ENCODE data around the gene INO80B.
"Not testable (repeated sequence)": the region's sequence is repeated elsewhere in the genome, so short reads cannot be mapped to it uniquely, and the experiment has no call there.

The INO80B gene

GRCh38 chr2:74471332-74472065, 16.6 kb downstream of the INO80B start:
- Mint-ChIP-seq H3K4me1 (peaks cover 13% of the 10 kb centered on the region), H3K27me3 (no peaks in the 10 kb centered on the region), H3K9me3 (no peaks in the 10 kb centered on the region), H3K4me3 (peak overlapping the region; percentile 96), H3K27ac (peak overlapping the region; percentile 97), H3K36me3 (peaks cover 6% of the 10 kb centered on the region)
- DNase-seq (ENCODE audit: low spot score in 2 of 2), result no peak
- ATAC-seq (ENCODE audit: low read depth), result no peak

- Mint-ChIP-seq H3K36me3 (peaks cover 7% of the 10 kb centered on the region), H3K9me3 (no peaks in the 10 kb centered on the region), H3K4me1 (peaks cover 13% of the 10 kb centered on the region), H3K27ac (peak within 1 kb of the TSS; percentile 97), H3K4me3 (peak within 1 kb of the TSS; percentile 96), H3K27me3 (no peaks in the 10 kb centered on the region)
- ATAC-seq (ENCODE audit: low read depth), result peak; percentile 96
- peak; percentile 95 to 98 for DNase-seq (ENCODE audit: low spot score in 2 of 2)
Measured at GRCh38 chr2:74472086-74472944, 17.4 kb downstream of the INO80B start, which contains the start of gene MRPL53. Gene MRPL53, minus strand, starts transcription at chr2:74472680. Its CDS starts 20 bp downstream, at chr2:74472660.

- DNase-seq (ENCODE audit: low spot score in 2 of 2) (no peak), ATAC-seq (ENCODE audit: low read depth) (no peak)
- Mint-ChIP-seq H3K9me3 (no peaks in the 10 kb centered on the region), H3K36me3 (peaks cover 10% of the 10 kb centered on the region), H3K27me3 (no peaks in the 10 kb centered on the region), H3K4me1 (peaks cover 15% of the 10 kb centered on the region), H3K27ac (peak overlapping the region; percentile 97), H3K4me3 (peak overlapping the region; percentile 96)
Measured at GRCh38 chr2:74472945-74473258, 18.0 kb downstream of the INO80B start.

DNA sequence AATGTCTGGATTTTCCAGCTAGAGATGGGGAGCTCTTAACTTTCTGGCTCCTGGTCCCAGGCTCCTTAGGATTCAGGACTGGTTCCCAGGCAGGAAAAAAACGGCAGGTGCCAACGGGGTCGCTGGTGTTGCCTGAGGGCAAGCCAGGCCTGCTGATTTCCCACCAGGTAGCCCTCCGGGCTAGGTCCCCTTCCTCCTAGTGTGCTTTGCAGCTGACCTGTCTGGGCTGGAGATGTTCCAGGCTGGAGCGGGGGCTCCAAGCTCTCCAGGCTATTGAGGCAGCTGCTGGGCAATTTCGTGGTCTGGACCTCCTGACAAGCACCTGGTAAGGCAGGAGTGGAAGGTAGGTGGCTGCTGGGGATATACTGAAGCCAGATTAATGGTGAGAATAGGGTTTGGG, 19.6 kb downstream of the INO80B start:
- ATAC-seq (ENCODE audit: low read depth) (no peak), DNase-seq (ENCODE audit: low spot score in 2 of 2) (no peak)
- Mint-ChIP-seq H3K4me1 (peaks cover 18% of the 10 kb centered on the region), H3K9me3 (no peaks in the 10 kb centered on the region), H3K27me3 (no peaks in the 10 kb centered on the region), H3K27ac (no peak overlapping the region), H3K36me3 (peaks cover 10% of the 10 kb centered on the region), H3K4me3 (no peak overlapping the region)

DNA sequence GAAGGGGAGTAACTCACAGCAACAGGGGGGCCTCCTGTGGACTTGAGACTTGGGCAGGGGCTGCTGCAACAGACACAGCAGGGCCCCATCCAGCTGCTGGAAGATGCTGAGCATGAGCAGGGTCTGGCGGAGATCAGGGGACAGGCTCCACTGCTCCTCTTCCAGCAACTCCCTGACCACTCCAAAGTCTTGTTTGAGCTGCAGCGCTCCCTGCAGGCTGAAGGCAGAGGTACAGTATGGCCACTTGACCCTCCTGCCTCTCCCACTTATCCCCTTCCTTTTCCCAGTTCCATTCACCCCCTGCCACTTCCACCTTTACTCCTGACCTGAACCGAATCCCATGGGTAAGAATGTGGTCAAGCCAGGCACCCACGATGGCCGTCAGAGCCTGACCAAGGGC, 20.0 kb downstream of the INO80B start:
- Mint-ChIP-seq H3K27me3 (no peaks in the 10 kb centered on the region), H3K4me3 (no peak overlapping the region), H3K9me3 (no peaks in the 10 kb centered on the region), H3K36me3 (peaks cover 10% of the 10 kb centered on the region), H3K4me1 (peaks cover 18% of the 10 kb centered on the region), H3K27ac (no peak overlapping the region)
- no peak for ATAC-seq (ENCODE audit: low read depth)
- DNase-seq (ENCODE audit: low spot score in 2 of 2), result no peak

DNA sequence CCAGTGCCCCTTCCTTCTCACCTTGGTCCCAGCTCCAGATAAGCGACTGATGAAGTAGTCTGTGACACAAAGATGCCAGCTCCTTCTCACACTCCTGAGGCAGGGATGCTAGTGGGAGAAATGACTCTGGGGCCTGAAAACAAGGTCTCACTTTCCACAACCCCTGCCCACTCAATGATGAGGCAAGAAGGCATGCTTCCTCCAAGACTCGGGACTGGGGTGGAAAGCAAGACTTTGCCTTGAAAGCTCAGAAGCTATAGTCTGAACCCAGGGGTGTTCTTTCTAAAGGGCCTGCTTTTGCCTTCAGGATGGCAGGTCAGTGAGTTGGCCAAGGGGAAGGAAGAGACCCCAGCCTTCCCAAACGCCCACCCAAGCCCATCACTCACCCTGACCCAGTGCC, 26.5 kb downstream of the INO80B start:
- ATAC-seq (ENCODE audit: low read depth), result no peak
- Mint-ChIP-seq H3K27ac (no peak overlapping the region), H3K27me3 (no peaks in the 10 kb centered on the region)

GRCh38 chr2:74481961-74482800, 27.3 kb downstream of the INO80B start:
- Mint-ChIP-seq H3K4me3 (peak overlapping the region; percentile 99), H3K27me3 (no peaks in the 10 kb centered on the region), H3K4me1 (peaks cover 21% of the 10 kb centered on the region), H3K36me3 (peaks cover 15% of the 10 kb centered on the region), H3K27ac (peak overlapping the region; percentile 92), H3K9me3 (no peaks in the 10 kb centered on the region)
- peak; percentile 43 for ATAC-seq (ENCODE audit: low read depth)
- DNase-seq (ENCODE audit: low spot score in 2 of 2), result peak in 1 of 2 donors; percentile 13

More for the DNA sequence above, 26.5 kb downstream of the INO80B start:
- peaks cover 18% of the 10 kb centered on the region for H3K4me1 Mint-ChIP-seq
- H3K36me3 Mint-ChIP-seq, result peaks cover 12% of the 10 kb centered on the region
- DNase-seq (ENCODE audit: low spot score in 2 of 2), result no peak
- H3K9me3 Mint-ChIP-seq, result no peaks in the 10 kb centered on the region
- peak overlapping the region; percentile 99 for H3K4me3 Mint-ChIP-seq

GRCh38 chr2:74482801-74483674, 28.2 kb downstream of the INO80B start, which contains the start of the genes CCDC142 and TTC31:
Gene CCDC142, minus strand, starts transcription at chr2:74482998. Its CDS starts 161 bp downstream, at chr2:74482837.
Gene TTC31, plus strand, starts transcription at chr2:74483081. Its CDS starts 15 bp downstream, at chr2:74483096.
- DNase-seq (ENCODE audit: low spot score in 2 of 2), result peak; percentile 90 to 91
- H3K36me3 Mint-ChIP-seq, result peaks cover 11% of the 10 kb centered on the region
- H3K27ac Mint-ChIP-seq, result peak within 1 kb of the TSS; percentile 92
- H3K4me3 Mint-ChIP-seq, result peak within 1 kb of the TSS; percentile 99
- peaks cover 18% of the 10 kb centered on the region for H3K4me1 Mint-ChIP-seq
- ATAC-seq (ENCODE audit: low read depth), result peak; percentile 93
- H3K27me3 Mint-ChIP-seq, result no peaks in the 10 kb centered on the region
- H3K9me3 Mint-ChIP-seq, result no peaks in the 10 kb centered on the region

DNA sequence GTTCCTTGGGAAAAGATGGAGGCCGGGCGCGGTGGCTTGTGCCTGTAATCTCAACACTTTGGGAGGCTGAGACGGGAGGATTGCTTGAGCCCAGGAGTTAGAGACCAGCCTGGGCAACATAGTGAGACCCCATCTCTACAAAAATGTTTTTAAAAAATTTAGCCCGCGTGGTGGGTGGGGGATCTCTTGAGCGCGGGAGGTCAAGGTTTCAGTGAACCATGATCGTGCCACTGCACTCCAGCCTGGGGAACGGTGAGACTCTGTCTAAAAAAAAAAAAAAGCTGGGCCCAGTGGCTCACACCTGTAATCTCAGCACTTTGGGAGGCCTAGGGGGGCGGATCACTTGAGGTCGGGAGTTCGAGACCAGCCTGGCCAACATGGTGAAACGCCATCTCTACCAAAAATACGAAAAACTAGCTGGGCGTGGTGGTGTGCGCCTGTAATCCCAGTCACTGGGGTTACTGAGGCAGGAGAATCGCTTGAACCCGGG, 28.8 kb downstream of the INO80B start:
- Mint-ChIP-seq H3K27ac (peak overlapping the region; percentile 92), H3K36me3 (peaks cover 11% of the 10 kb centered on the region), H3K4me1 (peaks cover 18% of the 10 kb centered on the region), H3K4me3 (peak overlapping the region; percentile 99)
- DNase-seq (ENCODE audit: low spot score in 2 of 2); ATAC-seq (ENCODE audit: low read depth); H3K9me3 Mint-ChIP-seq; H3K27me3 Mint-ChIP-seq: not testable (repeated sequence)

DNA sequence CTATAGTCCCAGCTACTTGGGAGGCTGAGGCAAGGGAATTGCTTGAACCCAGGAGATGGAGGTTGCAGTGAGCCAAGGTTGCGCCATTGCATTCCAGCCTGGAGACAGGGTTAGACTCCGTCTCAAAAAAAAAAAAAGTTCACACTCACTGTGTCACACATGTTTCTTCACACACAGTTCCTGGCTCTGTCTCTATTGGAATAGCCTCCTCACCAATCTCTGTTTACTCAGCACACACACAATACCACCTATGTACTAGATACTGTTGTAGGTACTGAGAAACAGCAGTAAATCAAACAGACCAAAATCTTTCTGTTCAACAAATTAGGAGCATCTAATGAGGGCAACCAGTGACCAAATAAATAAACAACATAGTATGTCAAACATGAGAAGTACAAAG, 31.3 kb downstream of the INO80B start:
- H3K9me3 Mint-ChIP-seq, result no peaks in the 10 kb centered on the region
- no peak overlapping the region for H3K27ac Mint-ChIP-seq
- no peak for ATAC-seq (ENCODE audit: low read depth)
- H3K27me3 Mint-ChIP-seq, result no peaks in the 10 kb centered on the region
- H3K4me1 Mint-ChIP-seq, result peaks cover 14% of the 10 kb centered on the region
- H3K36me3 Mint-ChIP-seq, result peaks cover 22% of the 10 kb centered on the region
- DNase-seq (ENCODE audit: low spot score in 2 of 2), result no peak
- no peak overlapping the region for H3K4me3 Mint-ChIP-seq

DNA sequence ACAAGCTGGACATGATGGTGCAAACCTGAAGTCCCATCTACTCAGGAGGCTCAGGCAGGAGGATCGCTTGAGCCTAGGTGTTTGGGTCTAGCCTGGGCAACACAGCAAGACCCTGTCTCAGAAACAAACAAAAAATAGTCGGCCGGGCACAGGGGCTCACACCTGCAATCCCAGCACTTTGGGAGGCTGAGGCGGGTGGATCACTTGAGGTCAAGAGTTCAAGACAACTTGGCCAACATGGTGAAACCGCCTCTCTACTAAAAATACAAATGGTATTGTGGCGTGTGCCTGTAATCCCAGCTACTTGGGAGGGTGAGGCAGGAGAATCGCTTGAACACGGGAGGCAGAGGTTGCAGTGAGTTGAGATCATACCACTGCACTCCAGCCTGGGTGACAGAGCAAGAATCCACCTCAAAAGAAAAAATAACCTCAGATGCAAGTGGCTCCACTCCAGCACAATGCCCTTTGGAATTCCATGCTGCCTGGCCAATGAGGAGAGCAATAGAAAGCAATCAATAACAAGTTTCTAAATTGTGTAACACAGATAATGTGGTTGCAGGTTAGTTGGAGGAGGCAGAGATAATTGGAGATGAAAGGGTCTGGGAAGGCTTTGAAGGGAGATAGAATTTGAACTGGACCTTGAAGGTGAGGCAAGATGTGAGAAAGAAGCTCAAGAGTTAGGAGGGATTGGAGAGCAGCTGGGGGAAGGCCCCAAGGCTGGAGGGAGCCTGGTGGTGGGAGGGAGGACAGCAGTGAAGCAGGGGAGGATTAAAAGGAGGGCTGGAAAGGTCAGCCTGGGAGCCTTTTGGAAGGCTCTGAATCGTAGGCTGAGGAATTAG, 34.0 kb downstream of the INO80B start:
- Mint-ChIP-seq H3K4me1 (peaks cover 8% of the 10 kb centered on the region), H3K36me3 (peaks cover 40% of the 10 kb centered on the region), H3K27me3 (no peaks in the 10 kb centered on the region), H3K27ac (no peak overlapping the region), H3K9me3 (no peaks in the 10 kb centered on the region), H3K4me3 (no peak overlapping the region)
- no peak for ATAC-seq (ENCODE audit: low read depth)
- no peak for DNase-seq (ENCODE audit: low spot score in 2 of 2)

GRCh38 chr2:74489906-74490305, 35.0 kb downstream of the INO80B start:
- no peak overlapping the region for H3K4me3 Mint-ChIP-seq

More at GRCh38 chr2:74489906-74490305, 35.0 kb downstream of the INO80B start:
- ATAC-seq (ENCODE audit: low read depth), result no peak
- no peaks in the 10 kb centered on the region for H3K27me3 Mint-ChIP-seq
- no peak for DNase-seq (ENCODE audit: low spot score in 2 of 2)
- peaks cover 46% of the 10 kb centered on the region for H3K36me3 Mint-ChIP-seq
- H3K4me1 Mint-ChIP-seq, result peaks cover 8% of the 10 kb centered on the region
- no peak overlapping the region for H3K27ac Mint-ChIP-seq
- H3K9me3 Mint-ChIP-seq, result no peaks in the 10 kb centered on the region
